ENCODE results near the gene CHCHD3. TPM values are rescaled to one million over a fixed set of nuclear protein-coding genes. Genes with fewer than 3 reads are reported as not detected.

Gene CHCHD3
- total RNA-seq, 2 donors from 2014 or later, result 50.9 to 52.7 TPM

- no peak for DNase-seq (ENCODE audit: low spot score)
- intact Hi-C loops (cut with DNase I), result no loop called here
These were observed 224.2 kb downstream of the CHCHD3 start for GRCh38 chr7:132857703-132858102.

- DNase-seq (ENCODE audit: low spot score), result no peak
- intact Hi-C loops (cut with DNase I), result no loop called here
These were observed 224.9 kb downstream of the CHCHD3 start for GRCh38 chr7:132857031-132857430.

GRCh38 chr7:132856416-132856815 lies 225.5 kb downstream of the CHCHD3 start:
- DNase-seq (ENCODE audit: low spot score), result no peak
- intact Hi-C loops (cut with DNase I), result no loop called here

- intact Hi-C loops (cut with DNase I), result no loop called here
- no peak for DNase-seq (ENCODE audit: low spot score)
These were observed 226.0 kb downstream of the CHCHD3 start for GRCh38 chr7:132855901-132856300.

GRCh38 chr7:132854238-132854637 lies 227.7 kb downstream of the CHCHD3 start:
- intact Hi-C loops (cut with DNase I), result no loop called here

GRCh38 chr7:132847376-132847775 lies 234.5 kb downstream of the CHCHD3 start:
- no peak for DNase-seq (ENCODE audit: low spot score)
- intact Hi-C loops (cut with DNase I), result no loop called here

More at GRCh38 chr7:132854238-132854637, 227.7 kb downstream of the CHCHD3 start:
- DNase-seq (ENCODE audit: low spot score), result no peak

GRCh38 chr7:132846086-132846485 lies 235.8 kb downstream of the CHCHD3 start:
- DNase-seq (ENCODE audit: low spot score), result no peak
- intact Hi-C loops (cut with DNase I), result no loop called here

GRCh38 chr7:132842478-132842877 lies 239.4 kb downstream of the CHCHD3 start:
- no peak for DNase-seq (ENCODE audit: low spot score)
- intact Hi-C loops (cut with DNase I), result no loop called here

GRCh38 chr7:132840199-132840598 lies 241.7 kb downstream of the CHCHD3 start:
- DNase-seq (ENCODE audit: low spot score), result no peak
- intact Hi-C loops (cut with DNase I), result no loop called here

- intact Hi-C loops (cut with DNase I), result no loop called here
- DNase-seq (ENCODE audit: low spot score), result no peak
These were observed 243.6 kb downstream of the CHCHD3 start for GRCh38 chr7:132838313-132838712.

- intact Hi-C loops (cut with DNase I), result no loop called here
- DNase-seq (ENCODE audit: low spot score), result no peak
These were observed 244.4 kb downstream of the CHCHD3 start for GRCh38 chr7:132837529-132837928.

GRCh38 chr7:132836746-132837145 lies 245.1 kb downstream of the CHCHD3 start:
- DNase-seq (ENCODE audit: low spot score), result no peak
- intact Hi-C loops (cut with DNase I), result no loop called here

GRCh38 chr7:132830941-132831340 lies 250.9 kb downstream of the CHCHD3 start:
- DNase-seq (ENCODE audit: low spot score), result no peak
- intact Hi-C loops (cut with DNase I), result no loop called here

- no peak for DNase-seq (ENCODE audit: low spot score)
- intact Hi-C loops (cut with DNase I), result no loop called here
These were observed 253.4 kb downstream of the CHCHD3 start for GRCh38 chr7:132828502-132828901.

GRCh38 chr7:132825932-132826835 lies 255.7 kb downstream of the CHCHD3 start:
- intact Hi-C loops (cut with DNase I), result no loop called here
- no peak for DNase-seq (ENCODE audit: low spot score)

GRCh38 chr7:132825222-132825621 lies 256.7 kb downstream of the CHCHD3 start:
- intact Hi-C loops (cut with DNase I), result no loop called here

GRCh38 chr7:132819648-132820047 lies 262.2 kb downstream of the CHCHD3 start:
- intact Hi-C loops (cut with DNase I), result no loop called here

More at GRCh38 chr7:132825222-132825621, 256.7 kb downstream of the CHCHD3 start:
- no peak for DNase-seq (ENCODE audit: low spot score)

GRCh38 chr7:132817949-132818348 lies 263.9 kb downstream of the CHCHD3 start:
- intact Hi-C loops (cut with DNase I), result no loop called here
- no peak for DNase-seq (ENCODE audit: low spot score)

More at GRCh38 chr7:132819648-132820047, 262.2 kb downstream of the CHCHD3 start:
- no peak for DNase-seq (ENCODE audit: low spot score)

- DNase-seq (ENCODE audit: low spot score), result no peak
- intact Hi-C loops (cut with DNase I), result no loop called here
These were observed 266.1 kb downstream of the CHCHD3 start for GRCh38 chr7:132815696-132816311.

- intact Hi-C loops (cut with DNase I), result no loop called here
These were observed 266.8 kb downstream of the CHCHD3 start for GRCh38 chr7:132815130-132815529.

GRCh38 chr7:132810561-132810960 lies 271.3 kb downstream of the CHCHD3 start:
- no peak for DNase-seq (ENCODE audit: low spot score)
- intact Hi-C loops (cut with DNase I), result no loop called here

More at GRCh38 chr7:132815130-132815529, 266.8 kb downstream of the CHCHD3 start:
- DNase-seq (ENCODE audit: low spot score), result no peak

All from posterior vena cava (tissue), 2 donors.